Uterus (tissue), 2 donors: ENCODE data around the gene SLC4A4.

Experiments
- CTCF ChIP-seq, 4 experiments: fragments of 200-600 bp in 2 of 4; fragments of 450-650 bp in 2 of 4; sonication (generic) in 2 of 4; IDR thresholded peaks; one replicate each; pipeline ENCODE4 v1.5.1; 2016 to 2019; ENCODE audit warnings: antibody characterized with exemption in 4 of 4, mild to moderate bottlenecking in 2 of 4, moderate library complexity in 1 of 4
- POLR2A ChIP-seq, 2 donors: fragments of 450-650 bp; IDR thresholded peaks; one replicate each; pipeline ENCODE4 v1.6.1; 2016; ENCODE audit warnings: antibody characterized with exemption in 2 of 2, mild to moderate bottlenecking in 1 of 2, moderate library complexity in 1 of 2

DNA sequence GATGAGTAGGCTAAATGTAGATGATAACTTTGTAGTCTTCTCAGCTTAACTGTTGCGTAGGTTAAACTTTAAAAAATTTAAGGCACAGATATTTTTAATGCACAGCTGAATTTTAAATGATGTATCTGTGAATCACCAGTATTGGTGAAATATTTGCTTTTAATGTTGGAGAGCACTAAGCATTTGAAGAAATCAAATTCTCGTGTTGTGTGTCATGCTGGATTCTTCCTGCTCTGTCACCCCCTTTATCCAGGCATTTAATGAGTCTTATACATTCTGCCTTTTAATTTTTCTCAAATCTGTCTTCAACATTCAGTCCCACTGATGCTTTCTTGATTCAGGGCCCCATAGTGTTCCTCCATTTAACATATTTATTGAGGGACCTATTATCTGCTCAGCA, 76.7 kb downstream of the SLC4A4 start:
- no peak for TF ChIP-seq CTCF (IDR thresholded peaks at IDR 0.05)
- TF ChIP-seq POLR2A (IDR thresholded peaks at IDR 0.05): no peak
